GM23338 (cell line): ENCODE measurements around the gene USH2A. TPM values are rescaled to one million over a fixed set of nuclear protein-coding genes. Genes with fewer than 3 reads are reported as not detected.
A peak's percentile ranks its signal among the peaks of the same experiment; 100 is the strongest.

Experiments used
- ATAC-seq: fragments of 200-7000 bp; cut with Tn5 transposase; 3 replicates; pipeline ENCODE4 v1.9.1; 2020
- DNase-seq: peaks from one replicate; pipeline ENCODE4 v3.0.0-alpha.2; 2015; ENCODE audit warnings: low spot score
- H2AFZ ChIP-seq: fragments of 200-600 bp; sonication (generic); 2 replicates; pipeline ENCODE4 v1.8.0; 2016; ENCODE audit warnings: antibody characterized with exemption, mild to moderate bottlenecking, moderate library complexity
- H3F3A ChIP-seq: fragments of 200-600 bp; sonication (generic); replicated peaks from 2 replicates; pipeline ENCODE4 v1.8.0; 2017; ENCODE audit warnings: antibody characterized with exemption, mixed run types, low read depth
- H3K27ac ChIP-seq: fragments of 200-600 bp; sonication (generic); 2 replicates; pipeline ENCODE4 v1.6.1; 2016; ENCODE audit warnings: low read depth
- H3K27me3 ChIP-seq: fragments of 200-600 bp; sonication (generic); 2 replicates; pipeline ENCODE4 v1.8.0; 2016; ENCODE audit warnings: mild to moderate bottlenecking, mixed run types, moderate library complexity; ENCODE audit not compliant: insufficient read depth
- H3K36me3 ChIP-seq: fragments of 200-600 bp; sonication (generic); 2 replicates; pipeline ENCODE4 v1.8.0; 2016; ENCODE audit warnings: mild to moderate bottlenecking; ENCODE audit not compliant: insufficient read depth
- H3K4me1 ChIP-seq: fragments of 200-600 bp; sonication (generic); 2 replicates; pipeline ENCODE4 v1.8.0; 2016; ENCODE audit warnings: mild to moderate bottlenecking, moderate library complexity; ENCODE audit not compliant: insufficient read depth
- H3K4me2 ChIP-seq: fragments of 200-600 bp; sonication (generic); 2 replicates; pipeline ENCODE4 v1.7.1; 2017; ENCODE audit warnings: mixed run types
- H3K4me3 ChIP-seq: fragments of 200-600 bp; sonication (generic); 2 replicates; pipeline ENCODE4 v1.6.1; 2016; ENCODE audit warnings: mixed run types
- H3K79me2 ChIP-seq: fragments of 200-600 bp; sonication (generic); replicated peaks from 2 replicates; pipeline ENCODE4 v1.8.0; 2017; ENCODE audit warnings: mild to moderate bottlenecking; ENCODE audit not compliant: insufficient read depth
- H3K9me2 ChIP-seq: fragments of 200-600 bp; sonication (generic); 2 replicates; pipeline ENCODE4 v1.8.0; 2017; ENCODE audit not compliant: insufficient read depth
- H4K20me1 ChIP-seq: fragments of 200-600 bp; sonication (generic); replicated peaks from 2 replicates; pipeline ENCODE4 v1.8.0; 2017; ENCODE audit warnings: mild to moderate bottlenecking; ENCODE audit not compliant: insufficient read depth
- H3K27ac Mint-ChIP-seq: 2 replicates; pipeline ENCODE4 v1.8.0; 2020; ENCODE audit warnings: inconsistent platforms, mild to moderate bottlenecking, moderate library complexity, mixed read lengths
- H3K27me3 Mint-ChIP-seq: 3 replicates; pipeline ENCODE4 v1.8.0; 2022; ENCODE audit warnings: low read depth, mild to moderate bottlenecking, moderate library complexity, mixed read lengths, inconsistent platforms; ENCODE audit not compliant: insufficient read depth, poor library complexity
- H3K36me3 Mint-ChIP-seq: 3 replicates; pipeline ENCODE4 v1.8.0; 2021; ENCODE audit warnings: low read depth, mild to moderate bottlenecking, inconsistent platforms, moderate library complexity, mixed read lengths
- H3K4me1 Mint-ChIP-seq: 3 replicates; pipeline ENCODE4 v1.8.0; 2020; ENCODE audit warnings: mild to moderate bottlenecking, inconsistent platforms, mixed read lengths
- H3K4me3 Mint-ChIP-seq: 3 replicates; pipeline ENCODE4 v1.8.0; 2021; ENCODE audit warnings: moderate library complexity, mild to moderate bottlenecking, inconsistent platforms, mixed read lengths
- H3K9me3 Mint-ChIP-seq: 3 replicates; pipeline ENCODE4 v1.8.0; 2020; ENCODE audit warnings: moderate library complexity, mild to moderate bottlenecking, inconsistent platforms, mixed read lengths
- CREB1 ChIP-seq: fragments of 250-450 bp; sonication (Bioruptor Pico); IDR thresholded peaks from 2 replicates; pipeline ENCODE4 v1.5.0; 2020; ENCODE audit warnings: low read depth, mild to moderate bottlenecking, moderate library complexity
- EZH2 ChIP-seq: fragments of 200-600 bp; sonication (generic); IDR thresholded peaks from one replicate; pipeline ENCODE4 v1.8.0; 2017; ENCODE audit warnings: antibody characterized with exemption, mild to moderate bottlenecking, low read depth; ENCODE audit not compliant: unreplicated experiment
- JUNB ChIP-seq: IDR thresholded peaks from one replicate; pipeline ENCODE4 v1.6.1; 2016; ENCODE audit warnings: antibody characterized with exemption; ENCODE audit not compliant: unreplicated experiment
- POLR2AphosphoS5 ChIP-seq: IDR thresholded peaks from 2 replicates; pipeline ENCODE4 v1.6.1; 2016; ENCODE audit warnings: antibody characterized with exemption, low read depth
- STAT1 ChIP-seq: IDR thresholded peaks from one replicate; pipeline ENCODE4 v1.6.1; 2016; ENCODE audit warnings: antibody characterized with exemption; ENCODE audit not compliant: unreplicated experiment
- ZNF331 ChIP-seq: fragments of 250-450 bp; sonication (Bioruptor Pico); IDR thresholded peaks from 2 replicates; pipeline ENCODE4 v1.5.0; 2020; ENCODE audit warnings: low read depth, mild to moderate bottlenecking, moderate library complexity
- polyA plus RNA-seq: library from polyadenylated mRNA; unstranded; fragments of >200 nt; fragmentation: Nextera tagmentation; extraction: Ambion mirVana; gene quantifications from 2 replicates; pipeline ENCODE4 v1.2.1, GENCODE V29; 2016
- total RNA-seq: library from RNA; depleted of rRNA; stranded (reverse); fragments of >200 nt; shearing (Covaris generic); gene quantifications from 2 replicates; pipeline ENCODE4 v1.2.3, GENCODE V29; 2014
- TF ChIP-seq, protein P1 (sequence below): fragments of 250-450 bp; sonication (Bioruptor Pico); IDR thresholded peaks from 2 replicates; pipeline ENCODE4 v1.5.0; 2020; ENCODE audit warnings: mild to moderate bottlenecking, moderate library complexity
- TF ChIP-seq, protein P2 (sequence below), 2 experiments: fragments of 200-600 bp in 1 of 2; sonication (generic) in 1 of 2; conservative IDR thresholded peaks; 2 replicates each; pipeline versions ENCODE4 v1.5.1 to v1.6.1; 2016 to 2017; ENCODE audit warnings: antibody characterized with exemption in 2 of 2, low read depth in 2 of 2, mild to moderate bottlenecking in 2 of 2, moderate library complexity in 1 of 2
- TF ChIP-seq, protein P3 (sequence below): IDR thresholded peaks from 2 replicates; pipeline ENCODE4 v1.6.1; 2016; ENCODE audit warnings: antibody characterized with exemption

USH2A gene
- total and polyA plus RNA-seq, 2 experiments from 2014 or later: 0.03 TPM

DNA sequence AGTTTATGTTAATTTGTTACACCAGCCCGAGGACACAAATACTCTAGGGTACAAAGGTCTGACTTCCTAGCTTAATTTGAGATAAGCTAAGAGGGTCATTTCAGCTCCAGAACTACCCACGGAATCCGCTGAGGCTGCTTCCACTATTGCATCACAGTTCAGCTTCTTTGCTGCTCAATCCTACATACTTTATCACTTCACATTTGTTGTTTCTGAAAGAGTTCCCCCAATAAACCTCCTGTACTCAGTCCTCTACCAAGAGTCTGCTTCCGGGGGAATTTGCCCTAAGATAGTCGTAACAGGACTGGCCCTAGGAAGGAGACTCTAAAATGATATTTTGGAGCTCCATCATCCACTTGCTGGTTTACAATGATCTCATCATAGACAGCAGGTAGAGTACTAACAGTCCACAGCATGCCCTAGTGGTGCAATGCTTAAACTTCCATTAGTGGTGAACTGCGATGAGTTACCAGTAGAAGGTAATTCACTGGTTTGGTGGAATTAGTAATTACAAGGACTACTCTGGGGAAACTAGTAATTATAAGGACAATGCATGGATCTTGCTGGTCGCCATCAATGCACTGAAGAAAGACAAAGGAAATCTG lies 229.3 kb downstream of the USH2A start:
- H3K4me1 Mint-ChIP-seq: peaks cover 5% of the 10 kb centered on the region
- no peak overlapping the region for H2AFZ ChIP-seq
- no peaks in the 10 kb centered on the region for H3K9me2 ChIP-seq

DNA sequence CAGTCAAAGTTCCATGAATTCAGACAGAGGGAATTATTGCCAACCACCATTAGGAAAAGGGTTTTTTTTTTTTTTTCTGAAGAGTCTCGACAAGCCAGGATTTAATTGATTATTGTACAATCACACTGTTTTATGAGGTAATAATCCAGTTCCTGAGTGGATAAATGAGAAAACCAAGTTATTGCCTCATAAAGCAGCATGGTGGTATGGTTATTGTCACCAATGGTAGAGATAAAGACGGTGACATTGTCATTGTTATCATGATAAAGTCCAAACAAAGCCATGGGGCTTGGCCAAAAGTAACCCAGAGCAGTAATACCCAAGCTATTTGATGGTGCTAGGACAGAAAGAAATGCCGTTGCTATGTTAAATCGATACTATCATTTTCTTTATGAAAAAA lies 232.8 kb downstream of the USH2A start:
- ATAC-seq: no peak
- H4K20me1 ChIP-seq: no peaks in the 10 kb centered on the region
- Mint-ChIP-seq H3K4me1 (peaks cover 8% of the 10 kb centered on the region), H3K9me3 (no peaks in the 10 kb centered on the region), H3K4me3 (no peak overlapping the region), H3K27me3 (no peaks in the 10 kb centered on the region), H3K27ac (no peak overlapping the region), H3K36me3 (no peaks in the 10 kb centered on the region)
- H3K4me2 ChIP-seq: no peak overlapping the region
- H3K4me1 ChIP-seq: peaks cover 9% of the 10 kb centered on the region
- H3K27ac ChIP-seq: no peak overlapping the region
- H3K27me3 ChIP-seq: no peaks in the 10 kb centered on the region
- no peak overlapping the region for H2AFZ ChIP-seq
- H3K36me3 ChIP-seq: no peaks in the 10 kb centered on the region
- H3F3A ChIP-seq: no peaks in the 10 kb centered on the region
- H3K4me3 ChIP-seq: no peak overlapping the region
- H3K9me2 ChIP-seq: no peaks in the 10 kb centered on the region
- H3K79me2 ChIP-seq: no peaks in the 10 kb centered on the region
- DNase-seq: no peak
- no peak for TF ChIP-seq STAT1
- TF ChIP-seq, protein P1, sequence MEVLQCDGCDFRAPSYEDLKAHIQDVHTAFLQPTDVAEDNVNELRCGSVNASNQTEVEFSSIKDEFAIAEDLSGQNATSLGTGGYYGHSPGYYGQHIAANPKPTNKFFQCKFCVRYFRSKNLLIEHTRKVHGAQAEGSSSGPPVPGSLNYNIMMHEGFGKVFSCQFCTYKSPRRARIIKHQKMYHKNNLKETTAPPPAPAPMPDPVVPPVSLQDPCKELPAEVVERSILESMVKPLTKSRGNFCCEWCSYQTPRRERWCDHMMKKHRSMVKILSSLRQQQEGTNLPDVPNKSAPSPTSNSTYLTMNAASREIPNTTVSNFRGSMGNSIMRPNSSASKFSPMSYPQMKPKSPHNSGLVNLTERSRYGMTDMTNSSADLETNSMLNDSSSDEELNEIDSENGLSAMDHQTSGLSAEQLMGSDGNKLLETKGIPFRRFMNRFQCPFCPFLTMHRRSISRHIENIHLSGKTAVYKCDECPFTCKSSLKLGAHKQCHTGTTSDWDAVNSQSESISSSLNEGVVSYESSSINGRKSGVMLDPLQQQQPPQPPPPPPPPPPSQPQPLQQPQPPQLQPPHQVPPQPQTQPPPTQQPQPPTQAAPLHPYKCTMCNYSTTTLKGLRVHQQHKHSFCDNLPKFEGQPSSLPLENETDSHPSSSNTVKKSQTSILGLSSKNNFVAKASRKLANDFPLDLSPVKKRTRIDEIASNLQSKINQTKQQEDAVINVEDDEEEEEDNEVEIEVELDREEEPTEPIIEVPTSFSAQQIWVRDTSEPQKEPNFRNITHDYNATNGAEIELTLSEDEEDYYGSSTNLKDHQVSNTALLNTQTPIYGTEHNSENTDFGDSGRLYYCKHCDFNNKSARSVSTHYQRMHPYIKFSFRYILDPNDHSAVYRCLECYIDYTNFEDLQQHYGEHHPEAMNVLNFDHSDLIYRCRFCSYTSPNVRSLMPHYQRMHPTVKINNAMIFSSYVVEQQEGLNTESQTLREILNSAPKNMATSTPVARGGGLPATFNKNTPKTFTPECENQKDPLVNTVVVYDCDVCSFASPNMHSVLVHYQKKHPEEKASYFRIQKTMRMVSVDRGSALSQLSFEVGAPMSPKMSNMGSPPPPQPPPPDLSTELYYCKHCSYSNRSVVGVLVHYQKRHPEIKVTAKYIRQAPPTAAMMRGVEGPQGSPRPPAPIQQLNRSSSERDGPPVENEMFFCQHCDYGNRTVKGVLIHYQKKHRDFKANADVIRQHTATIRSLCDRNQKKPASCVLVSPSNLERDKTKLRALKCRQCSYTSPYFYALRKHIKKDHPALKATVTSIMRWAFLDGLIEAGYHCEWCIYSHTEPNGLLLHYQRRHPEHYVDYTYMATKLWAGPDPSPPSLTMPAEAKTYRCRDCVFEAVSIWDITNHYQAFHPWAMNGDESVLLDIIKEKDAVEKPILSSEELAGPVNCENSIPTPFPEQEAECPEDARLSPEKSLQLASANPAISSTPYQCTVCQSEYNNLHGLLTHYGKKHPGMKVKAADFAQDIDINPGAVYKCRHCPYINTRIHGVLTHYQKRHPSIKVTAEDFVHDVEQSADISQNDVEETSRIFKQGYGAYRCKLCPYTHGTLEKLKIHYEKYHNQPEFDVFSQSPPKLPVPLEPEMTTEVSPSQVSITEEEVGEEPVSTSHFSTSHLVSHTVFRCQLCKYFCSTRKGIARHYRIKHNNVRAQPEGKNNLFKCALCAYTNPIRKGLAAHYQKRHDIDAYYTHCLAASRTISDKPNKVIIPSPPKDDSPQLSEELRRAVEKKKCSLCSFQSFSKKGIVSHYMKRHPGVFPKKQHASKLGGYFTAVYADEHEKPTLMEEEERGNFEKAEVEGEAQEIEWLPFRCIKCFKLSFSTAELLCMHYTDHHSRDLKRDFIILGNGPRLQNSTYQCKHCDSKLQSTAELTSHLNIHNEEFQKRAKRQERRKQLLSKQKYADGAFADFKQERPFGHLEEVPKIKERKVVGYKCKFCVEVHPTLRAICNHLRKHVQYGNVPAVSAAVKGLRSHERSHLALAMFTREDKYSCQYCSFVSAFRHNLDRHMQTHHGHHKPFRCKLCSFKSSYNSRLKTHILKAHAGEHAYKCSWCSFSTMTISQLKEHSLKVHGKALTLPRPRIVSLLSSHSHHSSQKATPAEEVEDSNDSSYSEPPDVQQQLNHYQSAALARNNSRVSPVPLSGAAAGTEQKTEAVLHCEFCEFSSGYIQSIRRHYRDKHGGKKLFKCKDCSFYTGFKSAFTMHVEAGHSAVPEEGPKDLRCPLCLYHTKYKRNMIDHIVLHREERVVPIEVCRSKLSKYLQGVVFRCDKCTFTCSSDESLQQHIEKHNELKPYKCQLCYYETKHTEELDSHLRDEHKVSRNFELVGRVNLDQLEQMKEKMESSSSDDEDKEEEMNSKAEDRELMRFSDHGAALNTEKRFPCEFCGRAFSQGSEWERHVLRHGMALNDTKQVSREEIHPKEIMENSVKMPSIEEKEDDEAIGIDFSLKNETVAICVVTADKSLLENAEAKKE: no peak
- no peak for TF ChIP-seq POLR2AphosphoS5
- TF ChIP-seq, protein P2, sequence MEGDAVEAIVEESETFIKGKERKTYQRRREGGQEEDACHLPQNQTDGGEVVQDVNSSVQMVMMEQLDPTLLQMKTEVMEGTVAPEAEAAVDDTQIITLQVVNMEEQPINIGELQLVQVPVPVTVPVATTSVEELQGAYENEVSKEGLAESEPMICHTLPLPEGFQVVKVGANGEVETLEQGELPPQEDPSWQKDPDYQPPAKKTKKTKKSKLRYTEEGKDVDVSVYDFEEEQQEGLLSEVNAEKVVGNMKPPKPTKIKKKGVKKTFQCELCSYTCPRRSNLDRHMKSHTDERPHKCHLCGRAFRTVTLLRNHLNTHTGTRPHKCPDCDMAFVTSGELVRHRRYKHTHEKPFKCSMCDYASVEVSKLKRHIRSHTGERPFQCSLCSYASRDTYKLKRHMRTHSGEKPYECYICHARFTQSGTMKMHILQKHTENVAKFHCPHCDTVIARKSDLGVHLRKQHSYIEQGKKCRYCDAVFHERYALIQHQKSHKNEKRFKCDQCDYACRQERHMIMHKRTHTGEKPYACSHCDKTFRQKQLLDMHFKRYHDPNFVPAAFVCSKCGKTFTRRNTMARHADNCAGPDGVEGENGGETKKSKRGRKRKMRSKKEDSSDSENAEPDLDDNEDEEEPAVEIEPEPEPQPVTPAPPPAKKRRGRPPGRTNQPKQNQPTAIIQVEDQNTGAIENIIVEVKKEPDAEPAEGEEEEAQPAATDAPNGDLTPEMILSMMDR (conservative IDR thresholded peaks at IDR 0.05; ENCODE audit: low read depth in 2 of 2): no peak
- TF ChIP-seq CREB1 (CRISPR knock-in tag): no peak
- no peak for TF ChIP-seq ZNF331 (CRISPR knock-in tag)
- TF ChIP-seq, protein P3, sequence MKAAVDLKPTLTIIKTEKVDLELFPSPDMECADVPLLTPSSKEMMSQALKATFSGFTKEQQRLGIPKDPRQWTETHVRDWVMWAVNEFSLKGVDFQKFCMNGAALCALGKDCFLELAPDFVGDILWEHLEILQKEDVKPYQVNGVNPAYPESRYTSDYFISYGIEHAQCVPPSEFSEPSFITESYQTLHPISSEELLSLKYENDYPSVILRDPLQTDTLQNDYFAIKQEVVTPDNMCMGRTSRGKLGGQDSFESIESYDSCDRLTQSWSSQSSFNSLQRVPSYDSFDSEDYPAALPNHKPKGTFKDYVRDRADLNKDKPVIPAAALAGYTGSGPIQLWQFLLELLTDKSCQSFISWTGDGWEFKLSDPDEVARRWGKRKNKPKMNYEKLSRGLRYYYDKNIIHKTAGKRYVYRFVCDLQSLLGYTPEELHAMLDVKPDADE: no peak
- TF ChIP-seq JUNB: no peak

More for the DNA sequence above, 229.3 kb downstream of the USH2A start:
- Mint-ChIP-seq H3K9me3 (no peaks in the 10 kb centered on the region), H3K36me3 (no peaks in the 10 kb centered on the region), H3K27me3 (no peaks in the 10 kb centered on the region), H3K4me3 (no peak overlapping the region), H3K27ac (no peak overlapping the region)
- H3F3A ChIP-seq: no peaks in the 10 kb centered on the region
- DNase-seq: peak; percentile 46
- no peak overlapping the region for H3K27ac ChIP-seq
- no peaks in the 10 kb centered on the region for H3K79me2 ChIP-seq
- peak; percentile 77 for ATAC-seq
- TF ChIP-seq, protein P2 (conservative IDR thresholded peaks at IDR 0.05; ENCODE audit: low read depth in 2 of 2): peak; percentile 57 to 74
- no peak for TF ChIP-seq EZH2
- no peak overlapping the region for H3K4me3 ChIP-seq
- no peaks in the 10 kb centered on the region for H3K27me3 ChIP-seq
- H3K4me1 ChIP-seq: no peaks in the 10 kb centered on the region
- H3K4me2 ChIP-seq: no peak overlapping the region
- H4K20me1 ChIP-seq: no peaks in the 10 kb centered on the region
- H3K36me3 ChIP-seq: no peaks in the 10 kb centered on the region
